Osteocyte (in vitro differentiated cells): Measurements from ENCODE around the gene PTPRN2. TPM values are rescaled to one million over a fixed set of nuclear protein-coding genes. Genes with fewer than 3 reads are reported as not detected.

Experiments used
- DNase-seq: peaks from one replicate; pipeline ENCODE4 v3.0.0; 2021; ENCODE audit warnings: mixed read lengths; ENCODE audit not compliant: unreplicated experiment; ENCODE audit errors: extremely low spot score
- H3K27ac Mint-ChIP-seq: one replicate; pipeline ENCODE4 v1.8.0; 2021; ENCODE audit warnings: mild to moderate bottlenecking, mixed read lengths; ENCODE audit not compliant: unreplicated experiment
- H3K27me3 Mint-ChIP-seq: one replicate; pipeline ENCODE4 v1.8.0; 2021; ENCODE audit warnings: mixed read lengths; ENCODE audit not compliant: unreplicated experiment
- H3K36me3 Mint-ChIP-seq: one replicate; pipeline ENCODE4 v1.8.0; 2021; ENCODE audit warnings: mixed read lengths; ENCODE audit not compliant: unreplicated experiment
- H3K4me1 Mint-ChIP-seq: one replicate; pipeline ENCODE4 v1.8.0; 2021; ENCODE audit warnings: mixed read lengths; ENCODE audit not compliant: unreplicated experiment
- H3K4me3 Mint-ChIP-seq: one replicate; pipeline ENCODE4 v1.8.0; 2021; ENCODE audit warnings: mild to moderate bottlenecking, moderate library complexity, mixed read lengths; ENCODE audit not compliant: unreplicated experiment
- H3K9me3 Mint-ChIP-seq: one replicate; pipeline ENCODE4 v1.8.0; 2021; ENCODE audit warnings: mixed read lengths; ENCODE audit not compliant: unreplicated experiment
- CTCF ChIP-seq: fragments of 200-600 bp; sonication (generic); IDR thresholded peaks from 2 replicates; pipeline ENCODE4 v1.5.0; 2021; ENCODE audit warnings: antibody characterized with exemption, mild to moderate bottlenecking, moderate library complexity
- total RNA-seq: library from RNA; stranded (reverse); gene quantifications from 2 replicates; pipeline ENCODE4 v1.2.1, GENCODE V29; 2021

PTPRN2 gene
- total RNA-seq, 1 donor from 2014 or later: 0.59 TPM

- no peak overlapping the region for H3K27ac Mint-ChIP-seq
- TF ChIP-seq CTCF: no peak
- no peaks in the 10 kb centered on the region for H3K4me1 Mint-ChIP-seq
- no peaks in the 10 kb centered on the region for H3K36me3 Mint-ChIP-seq
- no peak overlapping the region for H3K4me3 Mint-ChIP-seq
- DNase-seq: no peak
- no peaks in the 10 kb centered on the region for H3K9me3 Mint-ChIP-seq
- H3K27me3 Mint-ChIP-seq: no peaks in the 10 kb centered on the region
These were observed 20.4 kb downstream of the PTPRN2 start for GRCh38 chr7:158567153-158567603.

GRCh38 chr7:158564663-158565035 is 23.0 kb downstream of the PTPRN2 start:
- Mint-ChIP-seq H3K27me3 (no peaks in the 10 kb centered on the region), H3K36me3 (no peaks in the 10 kb centered on the region), H3K9me3 (peaks cover 10% of the 10 kb centered on the region), H3K4me1 (no peaks in the 10 kb centered on the region), H3K4me3 (no peak overlapping the region), H3K27ac (no peak overlapping the region)
- DNase-seq: no peak
- TF ChIP-seq CTCF: no peak

- DNase-seq: no peak
- H3K9me3 Mint-ChIP-seq: peaks cover 10% of the 10 kb centered on the region
These were observed 23.5 kb downstream of the PTPRN2 start for GRCh38 chr7:158563911-158564662.

GRCh38 chr7:158563051-158563450 is 24.6 kb downstream of the PTPRN2 start:
- TF ChIP-seq CTCF: no peak
- H3K4me1 Mint-ChIP-seq: no peaks in the 10 kb centered on the region
- no peak overlapping the region for H3K4me3 Mint-ChIP-seq
- DNase-seq: no peak
- H3K9me3 Mint-ChIP-seq: peaks cover 10% of the 10 kb centered on the region
- H3K27me3 Mint-ChIP-seq: no peaks in the 10 kb centered on the region
- no peak overlapping the region for H3K27ac Mint-ChIP-seq
- no peaks in the 10 kb centered on the region for H3K36me3 Mint-ChIP-seq

More at GRCh38 chr7:158563911-158564662, 23.5 kb downstream of the PTPRN2 start:
- Mint-ChIP-seq H3K27me3 (no peaks in the 10 kb centered on the region), H3K4me3 (no peak overlapping the region), H3K36me3 (no peaks in the 10 kb centered on the region), H3K27ac (no peak overlapping the region), H3K4me1 (no peaks in the 10 kb centered on the region)
- TF ChIP-seq CTCF: no peak

- DNase-seq: no peak
- H3K27me3 Mint-ChIP-seq: no peaks in the 10 kb centered on the region
- TF ChIP-seq CTCF: no peak
- no peaks in the 10 kb centered on the region for H3K4me1 Mint-ChIP-seq
- H3K36me3 Mint-ChIP-seq: no peaks in the 10 kb centered on the region
- no peak overlapping the region for H3K4me3 Mint-ChIP-seq
- no peak overlapping the region for H3K27ac Mint-ChIP-seq
- peaks cover 10% of the 10 kb centered on the region for H3K9me3 Mint-ChIP-seq
These were observed 25.1 kb downstream of the PTPRN2 start for GRCh38 chr7:158562517-158562916.
